Measurements from ENCODE around the gene PLCB1.
"Not testable (repeated sequence)": the region's sequence is repeated elsewhere in the genome, so short reads cannot be mapped to it uniquely, and the experiment has no call there.

PLCB1 gene

DNA sequence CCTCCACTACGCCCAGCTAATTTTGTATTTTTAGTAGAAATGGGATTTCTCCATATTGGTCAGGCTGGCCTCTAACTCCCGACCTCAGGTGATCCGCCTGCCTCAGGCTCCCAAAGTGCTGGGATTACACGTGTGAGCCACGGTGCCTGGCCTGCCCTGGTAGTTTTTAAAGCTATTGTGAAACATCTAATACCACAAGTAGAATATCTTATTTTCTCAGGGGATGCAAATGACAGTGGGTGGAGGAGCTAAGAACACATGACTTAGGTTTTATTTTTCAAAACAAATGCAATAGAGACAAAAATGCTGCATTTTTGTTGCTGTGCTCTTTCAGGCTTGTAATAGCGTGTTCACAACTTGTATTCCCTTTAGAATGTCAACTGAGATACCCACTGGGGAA, 671.9 kb downstream of the PLCB1 start:
- no peak for DNase-seq

GRCh38 chr20:8805737-8806442, 673.8 kb downstream of the PLCB1 start:
- DNase-seq = no peak

- DNase-seq = no peak
Measured at GRCh38 chr20:8807480-8808201, 675.6 kb downstream of the PLCB1 start.

GRCh38 chr20:8808202-8808535, 676.1 kb downstream of the PLCB1 start:
- no peak for DNase-seq

DNA sequence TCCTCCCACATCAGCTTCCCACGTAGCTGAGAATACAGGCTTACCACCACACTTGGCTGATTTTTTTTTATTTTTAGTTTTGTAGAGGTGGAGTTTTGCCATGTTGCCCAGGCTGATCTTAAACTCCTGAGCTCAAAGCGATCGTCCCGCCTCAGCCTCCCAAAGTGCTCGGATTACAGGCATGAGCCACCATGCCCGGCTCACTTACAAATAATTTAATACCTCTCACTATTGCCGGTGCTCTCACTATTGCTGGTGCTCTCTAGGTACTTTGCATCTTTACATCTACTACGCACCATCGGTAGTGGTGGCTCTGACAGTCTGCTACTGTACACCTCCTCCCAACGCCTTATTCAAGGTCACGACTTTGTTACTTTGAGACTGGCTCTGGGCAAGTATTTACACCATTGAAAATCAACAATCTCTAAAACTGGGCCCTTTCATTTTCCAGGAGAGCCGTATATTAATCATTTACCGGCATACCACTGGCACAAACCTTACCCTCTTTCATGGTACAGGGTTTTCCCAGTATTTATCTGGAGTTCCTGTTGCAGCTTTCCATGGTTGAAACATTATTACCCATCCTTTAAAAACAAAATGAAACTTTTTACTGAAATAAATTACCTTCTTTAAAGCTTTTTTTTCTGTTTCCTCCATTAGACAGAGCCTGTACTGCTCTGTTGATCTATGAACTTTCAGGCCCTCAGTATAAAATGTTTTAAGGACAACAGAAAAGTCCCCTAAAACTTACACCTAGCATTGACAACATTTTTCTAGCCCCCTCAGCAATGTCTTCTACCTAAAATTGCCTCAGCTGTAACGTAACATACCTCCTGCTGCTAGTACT, 677.3 kb downstream of the PLCB1 start:
- DNase-seq = no peak

DNA sequence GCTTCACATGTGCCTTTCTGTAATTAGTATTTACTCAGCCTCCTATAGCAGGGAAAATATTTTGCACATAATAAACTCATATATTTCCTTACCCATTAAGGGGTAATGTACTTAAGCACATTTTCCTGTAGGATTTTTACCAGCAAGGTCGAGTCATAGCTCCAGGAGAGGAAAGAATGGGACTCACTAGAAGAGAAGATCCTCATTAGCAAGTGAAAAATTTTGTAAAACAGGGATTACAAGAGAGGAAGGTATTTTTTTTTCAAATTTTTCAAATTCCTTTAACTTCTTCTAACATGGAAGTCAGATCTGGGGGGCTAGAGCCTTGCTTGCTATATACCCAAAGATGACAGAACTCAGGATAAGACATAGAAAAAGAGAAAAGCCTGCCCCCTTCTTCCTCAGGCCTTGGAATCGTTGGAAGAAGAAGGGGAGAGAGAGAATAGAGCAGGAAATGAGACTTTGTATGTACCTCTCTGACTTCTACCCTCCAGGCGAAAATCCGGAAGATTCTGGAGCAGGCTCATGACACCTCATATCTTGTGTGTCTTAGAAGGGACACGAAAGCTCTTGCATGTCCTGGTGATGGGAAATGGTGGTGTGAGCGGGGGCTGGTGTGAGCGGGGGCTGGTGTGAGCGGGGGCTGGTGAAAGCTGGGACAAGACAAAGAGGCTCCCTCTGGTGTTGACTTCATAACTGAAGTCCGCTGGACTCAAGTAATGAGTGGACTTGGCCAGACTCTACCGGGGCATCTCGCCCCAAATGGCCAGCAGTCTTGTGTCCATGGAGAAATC, 679.9 kb downstream of the PLCB1 start:
- no peak for DNase-seq

DNA sequence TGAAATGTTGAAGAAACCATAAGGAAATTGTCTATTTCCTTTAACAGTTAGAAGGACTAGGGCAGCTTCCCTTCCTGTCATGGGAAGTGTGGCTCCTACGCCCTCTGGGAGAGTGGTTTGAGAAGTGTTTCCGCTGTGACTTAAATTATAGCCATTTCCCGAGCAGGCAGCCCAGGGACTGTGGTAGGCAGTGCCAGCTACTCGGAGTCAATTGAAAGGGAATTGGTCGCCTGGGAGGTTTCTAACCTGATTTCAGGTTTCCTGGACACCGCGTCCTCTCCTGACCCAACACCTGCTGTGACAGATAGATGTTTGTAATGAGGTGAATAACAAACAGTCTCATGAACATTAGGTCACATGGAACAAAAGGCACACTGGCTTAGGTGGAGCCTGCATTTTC, 680.8 kb downstream of the PLCB1 start:
- DNase-seq = no peak

DNA sequence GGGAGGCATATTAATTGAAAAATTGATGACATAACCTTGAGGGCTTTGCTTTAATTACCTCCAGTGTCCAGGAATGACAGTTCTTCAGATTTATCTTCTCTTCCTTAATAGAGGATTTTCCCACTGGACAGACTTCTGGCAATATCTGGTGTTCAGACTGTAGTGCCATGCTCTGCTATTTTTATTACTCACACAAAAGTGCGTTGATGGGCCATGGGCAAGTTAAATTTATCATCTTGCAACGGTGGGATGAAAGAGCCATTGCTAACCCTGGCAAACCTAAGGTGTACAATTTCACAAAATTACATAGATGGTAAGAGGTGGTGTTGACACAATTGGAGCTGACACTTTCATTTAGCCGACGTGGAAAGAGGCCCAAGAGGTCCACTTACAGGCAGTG, 683.1 kb downstream of the PLCB1 start:
- no peak for DNase-seq

DNA sequence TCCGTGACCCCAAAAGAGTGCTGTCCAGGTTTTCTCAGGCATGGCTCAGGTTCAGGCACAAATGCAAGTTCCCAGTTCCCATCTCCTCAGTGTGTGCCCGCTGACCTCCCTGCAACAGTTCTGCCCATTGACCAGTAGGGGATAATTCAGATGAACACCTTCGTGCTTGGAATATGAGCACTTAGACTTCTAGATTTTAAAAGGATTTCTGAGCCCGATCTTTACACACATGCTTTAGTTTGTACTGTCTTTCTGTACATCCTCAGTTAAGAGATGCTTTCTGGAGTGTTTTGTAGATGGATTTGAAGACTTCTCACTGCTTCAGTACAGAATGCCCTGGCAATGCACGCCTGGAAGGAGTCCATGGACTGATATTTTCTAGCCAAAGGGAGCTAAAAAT, 697.2 kb downstream of the PLCB1 start:
- DNase-seq = no peak

GRCh38 chr20:8834294-8834693, 702.2 kb downstream of the PLCB1 start:
- DNase-seq = not testable (repeated sequence)

DNA sequence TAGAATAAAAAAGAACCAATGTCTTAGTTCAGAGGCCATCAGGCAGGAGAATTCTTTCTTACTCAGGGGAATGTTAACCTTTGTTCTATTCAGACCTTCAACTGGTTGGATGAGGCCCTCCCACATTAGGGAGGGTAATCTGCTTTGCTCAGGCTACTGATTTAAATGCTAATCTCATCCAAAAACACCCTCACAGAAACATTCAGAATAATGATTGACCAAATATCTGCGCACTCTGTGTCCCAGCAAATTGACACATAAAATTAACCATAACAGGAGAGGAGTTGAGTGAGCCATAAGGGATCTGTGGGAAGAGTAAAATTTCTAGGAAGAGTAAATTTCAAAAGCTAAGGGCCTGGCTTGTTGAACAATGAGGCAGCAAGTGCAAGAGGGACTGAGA, 702.8 kb downstream of the PLCB1 start:
- no peak for DNase-seq

GRCh38 chr20:8837396-8837795, 705.3 kb downstream of the PLCB1 start:
- no peak for DNase-seq

- no peak for DNase-seq
Measured at GRCh38 chr20:8842525-8842924, 710.5 kb downstream of the PLCB1 start.

DNA sequence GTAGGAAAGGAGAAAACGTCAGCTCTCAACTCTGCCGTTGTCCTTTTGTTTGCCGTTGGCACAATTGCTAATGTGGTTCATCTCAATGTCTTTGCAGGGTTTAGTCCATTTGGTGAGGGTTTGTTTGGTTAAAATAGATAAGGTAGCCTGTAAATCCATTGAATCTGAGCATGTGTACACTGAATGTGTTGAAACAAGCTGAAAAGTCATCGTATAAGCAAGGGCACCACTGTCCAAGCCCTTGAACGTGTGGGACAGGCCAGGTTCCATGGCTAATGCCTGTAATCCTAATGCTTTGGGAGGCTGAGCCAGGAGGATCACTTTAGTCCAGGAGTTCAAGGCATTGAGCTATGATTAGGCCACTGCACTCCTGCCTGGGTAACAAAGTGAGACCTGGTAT, 712.1 kb downstream of the PLCB1 start:
- no peak for DNase-seq

GRCh38 chr20:8849990-8850389, 717.9 kb downstream of the PLCB1 start:
- no peak for DNase-seq

- no peak for DNase-seq
Measured at GRCh38 chr20:8851446-8851845, 719.4 kb downstream of the PLCB1 start.

- DNase-seq = not testable (repeated sequence)
Measured at GRCh38 chr20:8851919-8852318, 719.9 kb downstream of the PLCB1 start.

- not testable (repeated sequence) for DNase-seq
Measured at GRCh38 chr20:8853211-8853610, 721.1 kb downstream of the PLCB1 start.

DNA sequence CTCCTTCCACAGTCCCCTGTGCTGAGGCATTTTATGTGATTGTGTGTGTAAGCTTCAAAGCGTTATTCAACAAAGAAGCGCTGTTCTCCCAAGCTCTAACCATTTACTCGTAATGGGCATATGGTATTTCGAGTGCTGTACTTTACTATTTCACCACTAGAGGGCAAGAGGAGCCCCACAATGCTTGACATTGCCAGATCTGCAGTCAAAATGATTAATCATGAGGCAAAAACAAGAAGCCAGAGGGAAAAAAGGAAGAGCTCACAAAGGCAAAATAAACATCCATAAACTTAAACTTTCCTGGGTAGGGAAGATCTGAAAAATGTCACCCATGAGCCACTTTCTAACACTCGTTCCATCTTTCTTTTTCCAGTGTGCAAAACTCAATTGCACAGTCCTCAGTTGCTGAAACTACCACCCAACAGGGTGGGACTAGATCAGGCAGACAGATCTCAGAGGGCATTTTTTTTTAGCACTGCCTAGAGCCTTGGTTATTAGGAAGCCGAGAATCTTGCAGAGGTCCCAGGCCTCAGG, 721.8 kb downstream of the PLCB1 start:
- DNase-seq = no peak

- no peak for DNase-seq
Measured at GRCh38 chr20:8854571-8854970, 722.5 kb downstream of the PLCB1 start.

DNA sequence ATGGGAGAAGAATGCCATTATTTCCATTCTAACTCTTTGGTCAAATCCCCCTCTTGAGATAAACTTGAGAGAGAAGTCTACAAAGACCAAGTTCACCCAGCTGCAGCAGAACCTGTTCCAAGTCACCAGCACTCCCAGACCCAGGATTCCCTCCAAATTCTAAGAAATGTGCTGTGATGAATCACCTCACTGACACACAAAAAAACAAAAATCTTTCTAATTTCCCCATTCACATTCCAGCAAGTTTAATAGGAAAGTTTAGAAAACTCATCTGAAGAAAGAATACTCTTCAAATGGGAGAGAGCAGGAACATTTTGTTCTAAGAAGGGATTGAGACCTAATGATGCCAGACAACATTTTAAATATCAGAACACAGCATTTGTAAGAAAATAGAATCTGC, 723.2 kb downstream of the PLCB1 start:
- DNase-seq = no peak

- DNase-seq = no peak
Measured at GRCh38 chr20:8856668-8857067, 724.6 kb downstream of the PLCB1 start.
